ENCODE results near the gene PPP1R1B.

DNA sequence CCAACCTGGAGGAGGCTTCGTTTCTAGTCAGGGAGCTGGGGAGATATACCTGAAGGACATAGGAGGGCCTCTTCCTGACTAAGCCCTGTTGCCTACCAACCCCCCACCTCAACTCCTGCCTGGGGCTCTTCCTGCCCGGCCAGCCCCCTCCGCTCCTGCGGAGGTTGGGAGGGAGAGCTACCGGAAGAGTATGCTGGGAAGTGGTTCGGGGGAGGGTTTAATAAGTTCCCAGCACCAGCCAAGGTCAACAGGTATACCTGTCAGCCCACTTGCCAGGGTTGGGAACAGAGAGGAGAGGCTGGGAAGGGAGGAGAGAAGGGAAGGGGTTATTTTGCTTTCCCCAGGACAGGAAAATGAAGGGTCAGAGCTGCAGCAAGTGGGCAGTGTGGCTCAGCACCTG, 4.7 kb downstream of the PPP1R1B start:
- TF ChIP-seq, protein P1, sequence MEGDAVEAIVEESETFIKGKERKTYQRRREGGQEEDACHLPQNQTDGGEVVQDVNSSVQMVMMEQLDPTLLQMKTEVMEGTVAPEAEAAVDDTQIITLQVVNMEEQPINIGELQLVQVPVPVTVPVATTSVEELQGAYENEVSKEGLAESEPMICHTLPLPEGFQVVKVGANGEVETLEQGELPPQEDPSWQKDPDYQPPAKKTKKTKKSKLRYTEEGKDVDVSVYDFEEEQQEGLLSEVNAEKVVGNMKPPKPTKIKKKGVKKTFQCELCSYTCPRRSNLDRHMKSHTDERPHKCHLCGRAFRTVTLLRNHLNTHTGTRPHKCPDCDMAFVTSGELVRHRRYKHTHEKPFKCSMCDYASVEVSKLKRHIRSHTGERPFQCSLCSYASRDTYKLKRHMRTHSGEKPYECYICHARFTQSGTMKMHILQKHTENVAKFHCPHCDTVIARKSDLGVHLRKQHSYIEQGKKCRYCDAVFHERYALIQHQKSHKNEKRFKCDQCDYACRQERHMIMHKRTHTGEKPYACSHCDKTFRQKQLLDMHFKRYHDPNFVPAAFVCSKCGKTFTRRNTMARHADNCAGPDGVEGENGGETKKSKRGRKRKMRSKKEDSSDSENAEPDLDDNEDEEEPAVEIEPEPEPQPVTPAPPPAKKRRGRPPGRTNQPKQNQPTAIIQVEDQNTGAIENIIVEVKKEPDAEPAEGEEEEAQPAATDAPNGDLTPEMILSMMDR (IDR thresholded peaks at IDR 0.05) = no peak
- no peak for TF ChIP-seq POLR2A (IDR thresholded peaks at IDR 0.05)

All from testis (tissue), 2 donors.